ENCODE measurements around the gene KRTAP11-1. TPM values are rescaled to one million over a fixed set of nuclear protein-coding genes. Genes with fewer than 3 reads are reported as not detected.

Gene KRTAP11-1
- total and polyA plus RNA-seq, 2 of the 13 experiments (the other 11 are each of a cell fraction or from before 2014, with no cell fraction given) = not detected

GRCh38 chr21:30842990-30843389 is 38.4 kb downstream of the KRTAP11-1 start (continued):
- no peak for TF ChIP-seq ZNF225 (CRISPR knock-in tag; IDR thresholded peaks at IDR 0.05)
- TF ChIP-seq ZNF660 (CRISPR knock-in tag; IDR thresholded peaks at IDR 0.05; ENCODE audit: borderline replicate concordance, low read depth) = no peak
- TF ChIP-seq MYPOP (CRISPR knock-in tag; IDR thresholded peaks at IDR 0.05) = no peak
- no peak for TF ChIP-seq MED8 (CRISPR knock-in tag; IDR thresholded peaks at IDR 0.05; ENCODE audit: insufficient replicate concordance)
- TF ChIP-seq ZBTB7A (CRISPR knock-in tag; IDR thresholded peaks at IDR 0.05) = no peak

- intact Hi-C loops (cut with micrococcal nuclease; ENCODE audit: unreplicated experiment) = no loop called here
- WGBS (ENCODE audit: low lambda C conversion rate) = 41% methylated on average over 5 of the region's 5 CpGs
- FAIRE-seq = no peak
- TF ChIP-seq TCF7 (IDR thresholded peaks at IDR 0.05; ENCODE audit: low read depth) (no peak), ONECUT2 (CRISPR knock-in tag; IDR thresholded peaks at IDR 0.05) (no peak), RAD51 (IDR thresholded peaks at IDR 0.05; ENCODE audit: borderline replicate concordance) (no peak), RBM22 (optimal IDR thresholded peaks at IDR 0.05; ENCODE audit: low read length) (no peak), SMC3 (IDR thresholded peaks at IDR 0.05; ENCODE audit: low read length) (peak; percentile 64; the same call in 1 of the 2 replicates), KLF12 (CRISPR knock-in tag; IDR thresholded peaks at IDR 0.05; ENCODE audit: borderline replicate concordance) (no peak), CTCF (CRISPR knock-in tag; IDR thresholded peaks at IDR 0.05) (peak; percentile 41), TFDP1 (CRISPR knock-in tag; IDR thresholded peaks at IDR 0.05; ENCODE audit: borderline replicate concordance) (no peak), MYPOP (CRISPR knock-in tag; IDR thresholded peaks at IDR 0.05) (no peak), STAG1 (CRISPR knock-in tag; IDR thresholded peaks at IDR 0.05) (peak; percentile 46; the same call in 1 of the 2 replicates), NRL (CRISPR knock-in tag; IDR thresholded peaks at IDR 0.05; ENCODE audit: borderline replicate concordance) (no peak), ZNF263 (CRISPR knock-in tag; IDR thresholded peaks at IDR 0.05) (no peak), ZNF10 (CRISPR knock-in tag; IDR thresholded peaks at IDR 0.05; ENCODE audit: borderline replicate concordance, low read depth) (no peak), NFYB (CRISPR knock-in tag; IDR thresholded peaks at IDR 0.05) (no peak), ZNF251 (CRISPR knock-in tag; IDR thresholded peaks at IDR 0.05) (no peak)
Observed at GRCh38 chr21:30839304-30839703, 42.1 kb downstream of the KRTAP11-1 start.

More at GRCh38 chr21:30839304-30839703, 42.1 kb downstream of the KRTAP11-1 start:
- Histone ChIP-seq H3K9ac (ENCODE audit: insufficient read depth, low read depth, low read length) (no peak overlapping the region), H3K9me3 (ENCODE audit: low read length) (peaks cover 66% of the 10 kb centered on the region), H3K4me3 (replicated peaks in 1 of 3; ENCODE audit: insufficient read depth in 1 of 3, low read depth in 2 of 3, low read length in 3 of 3) (no peak overlapping the region), H3K4me2 (ENCODE audit: low read depth, low read length) (no peak overlapping the region), H3K79me2 (ENCODE audit: insufficient read depth, low read length) (no peaks in the 10 kb centered on the region), H3K36me3 (replicated peaks in 1 of 2; ENCODE audit: control insufficient read depth in 1 of 2, insufficient read depth in 2 of 2, low read length in 2 of 2) (no peaks in the 10 kb centered on the region), H3K27me3 (ENCODE audit: control insufficient read depth in 1 of 2, insufficient read depth in 2 of 2, low read length in 2 of 2) (no peaks in the 10 kb centered on the region), H3K27ac (ENCODE audit: extremely low read length, insufficient read depth, low read length) (no peak overlapping the region), H4K20me1 (ENCODE audit: insufficient read depth, low read length) (no peaks in the 10 kb centered on the region), H2AFZ (ENCODE audit: low read length) (no peak overlapping the region), H3K4me1 (ENCODE audit: insufficient read depth, low read length) (no peaks in the 10 kb centered on the region)
- CTCF ChIA-PET (ENCODE audit: low intra/inter-chr PET ratio, low total read pairs) = no interaction called here
- in situ Hi-C loops (cut with HindIII; ENCODE audit: extremely low pct_ligation_motif_present, low pct_unique_long_range_greater_than_20kb) = no loop called here
- POLR2A ChIA-PET = no interaction called here
- DNase-seq (ENCODE audit: low spot score) (peak; percentile 2), ATAC-seq (peak; percentile 90)
- BruUV-seq (replicated peaks) = no TSS peak

All from HepG2 (cell line).